ENCODE data around the gene GIPC1. TPM values are rescaled to one million over a fixed set of nuclear protein-coding genes. Genes with fewer than 3 reads are reported as not detected.
A peak's percentile ranks its signal among the peaks of the same experiment; 100 is the strongest.
"Not testable (repeated sequence)": the region's sequence is repeated elsewhere in the genome, so short reads cannot be mapped to it uniquely, and the experiment has no call there.

Gene GIPC1
- total RNA-seq, 1 experiment from 2014 or later, result 231 TPM

GRCh38 chr19:14472202-14472938, 23.6 kb downstream of the GIPC1 start:
- no peak for DNase-seq (ENCODE audit: low read depth)

- DNase-seq (ENCODE audit: low read depth), result no peak
Measured at GRCh38 chr19:14471436-14472187, 24.3 kb downstream of the GIPC1 start.

- no peak for DNase-seq (ENCODE audit: low read depth)
Measured at GRCh38 chr19:14470031-14470876, 25.7 kb downstream of the GIPC1 start.

- no peak for DNase-seq (ENCODE audit: low read depth)
Measured at GRCh38 chr19:14467816-14468215, 28.1 kb downstream of the GIPC1 start.

- DNase-seq (ENCODE audit: low read depth), result no peak
Measured at GRCh38 chr19:14467391-14467790, 28.5 kb downstream of the GIPC1 start.

- no peak for DNase-seq (ENCODE audit: low read depth)
Measured at GRCh38 chr19:14463747-14464146, 32.2 kb downstream of the GIPC1 start.

- DNase-seq (ENCODE audit: low read depth), result not testable (repeated sequence)
Measured at GRCh38 chr19:14462401-14462800, 33.5 kb downstream of the GIPC1 start.

GRCh38 chr19:14460935-14461334, 35.0 kb downstream of the GIPC1 start:
- DNase-seq (ENCODE audit: low read depth), result no peak

- DNase-seq (ENCODE audit: low read depth), result no peak
Measured at GRCh38 chr19:14459703-14460102, 36.2 kb downstream of the GIPC1 start.

- DNase-seq (ENCODE audit: low read depth), result not testable (repeated sequence)
Measured at GRCh38 chr19:14452303-14452702, 43.6 kb downstream of the GIPC1 start.

- no peak for DNase-seq (ENCODE audit: low read depth)
Measured at GRCh38 chr19:14450876-14451275, 45.1 kb downstream of the GIPC1 start.

- peak; percentile 50 for DNase-seq (ENCODE audit: low read depth)
Measured at GRCh38 chr19:14450168-14450874, 45.6 kb downstream of the GIPC1 start.

GRCh38 chr19:14449321-14449720, 46.6 kb downstream of the GIPC1 start:
- DNase-seq (ENCODE audit: low read depth), result no peak

GRCh38 chr19:14446336-14447036, 49.4 kb downstream of the GIPC1 start:
- no peak for DNase-seq (ENCODE audit: low read depth)

- DNase-seq (ENCODE audit: low read depth), result no peak
Measured at GRCh38 chr19:14443632-14444216, 52.2 kb downstream of the GIPC1 start.

- no peak for DNase-seq (ENCODE audit: low read depth)
Measured at GRCh38 chr19:14442891-14443631, 52.9 kb downstream of the GIPC1 start.

GRCh38 chr19:14441041-14441938, 54.6 kb downstream of the GIPC1 start:
- no peak for DNase-seq (ENCODE audit: low read depth)

- no peak for DNase-seq (ENCODE audit: low read depth)
Measured at GRCh38 chr19:14440049-14440448, 55.9 kb downstream of the GIPC1 start.

Data from HT1080 (cell line).